Measurements from ENCODE around the gene FANCE. TPM values are rescaled to one million over a fixed set of nuclear protein-coding genes. Genes with fewer than 3 reads are reported as not detected.
A peak's percentile ranks its signal among the peaks of the same experiment; 100 is the strongest.

Gene FANCE
- total and polyA plus RNA-seq, 8 donors: 5.4 to 13.7 (median 11.6) TPM

GRCh38 chr6:35486005-35486925, 34.1 kb downstream of the FANCE start:
- Histone ChIP-seq H3K4me3 (peak overlapping the region in 1 of 2 donors; percentile 3), H3K27me3 (peaks cover 0 to 12% of the 10 kb centered on the region in 2 donors), H3K27ac (peak overlapping the region; percentile 66 to 83), H3K9me3 (no peaks in the 10 kb centered on the region), H3K4me1 (peaks cover 26 to 53% of the 10 kb centered on the region in 2 donors), H3K36me3 (peaks cover 0 to 4% of the 10 kb centered on the region in 2 donors)
- DNase-seq (peak in 3 of 4 donors; percentile 80 to 91 (median 80)), ATAC-seq (peak; percentile 81)
- no peak for TF ChIP-seq CTCF (IDR thresholded peaks at IDR 0.05)
- intact Hi-C loops (cut with DNase I): no loop called here

DNA sequence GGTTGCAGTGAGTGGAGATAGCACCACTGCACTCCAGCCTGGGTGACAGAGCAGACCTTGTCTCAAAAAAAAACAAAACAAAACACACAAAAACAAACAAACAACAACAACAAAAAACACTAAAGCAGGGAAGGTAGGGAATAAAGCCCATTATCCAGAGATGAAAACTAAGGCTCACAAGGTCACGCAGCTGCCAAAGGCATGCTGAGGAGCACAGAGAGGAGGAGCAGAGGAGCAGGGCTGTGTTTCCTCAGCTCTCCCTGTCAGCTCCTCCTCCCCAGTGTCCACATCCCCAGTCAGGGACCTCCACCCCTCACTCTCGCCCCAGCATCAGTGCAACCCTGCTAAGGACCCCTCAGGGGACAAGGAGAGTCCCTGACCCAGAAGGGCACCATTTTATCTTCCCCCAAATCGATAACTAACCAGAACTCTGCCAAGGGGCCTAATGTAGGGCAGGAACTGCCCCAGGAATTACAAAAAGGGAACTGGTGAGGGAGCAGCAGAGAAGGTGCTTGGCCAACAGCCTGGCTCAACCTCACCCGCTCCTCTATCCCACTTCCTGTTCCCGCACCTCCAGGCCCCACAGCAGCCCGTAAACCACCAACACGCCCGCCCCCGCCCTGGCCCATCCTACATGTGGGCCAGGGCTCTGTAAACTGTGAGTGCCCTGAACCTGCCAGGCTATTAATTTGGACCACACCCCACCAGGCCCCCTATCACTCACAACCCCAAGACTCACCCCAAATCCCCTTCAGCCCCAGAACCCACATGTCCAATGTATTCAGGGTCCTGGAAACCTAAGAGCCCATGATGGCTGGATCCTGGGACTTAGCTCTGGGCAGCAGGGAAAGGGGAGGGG, 35.7 kb downstream of the FANCE start:
- no peaks in the 10 kb centered on the region for H3K9me3 ChIP-seq
- peak; percentile 6 for ATAC-seq
- no peak for TF ChIP-seq CTCF (IDR thresholded peaks at IDR 0.05)
- intact Hi-C loops (cut with DNase I): no loop called here
- H3K4me3 ChIP-seq: no peak overlapping the region
- peak overlapping the region; percentile 51 to 53 for H3K27ac ChIP-seq
- no peak for DNase-seq
- H3K4me1 ChIP-seq: peaks cover 30 to 69% of the 10 kb centered on the region in 2 donors
- no peaks in the 10 kb centered on the region for H3K36me3 ChIP-seq
- peaks cover 0 to 28% of the 10 kb centered on the region in 2 donors for H3K27me3 ChIP-seq

DNA sequence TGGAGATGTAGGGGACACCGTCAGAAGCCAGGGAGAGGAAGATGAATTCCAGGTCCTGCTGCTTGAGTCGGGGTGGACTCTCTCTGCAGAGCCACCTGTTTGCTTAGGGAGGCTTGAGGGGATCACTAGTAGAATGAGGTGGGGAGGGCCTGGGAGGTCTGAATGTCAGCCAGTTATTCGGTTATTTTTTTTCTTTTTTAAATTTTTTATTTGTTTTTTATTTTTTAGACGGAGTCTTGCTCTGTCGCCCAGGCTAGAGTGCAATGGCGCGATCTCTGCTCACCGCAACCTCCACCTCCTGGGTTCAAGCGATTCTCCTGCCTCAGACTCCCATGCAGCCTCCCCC, 36.4 kb downstream of the FANCE start:
- Histone ChIP-seq H3K27ac (peak overlapping the region in 1 of 2 donors; percentile 51), H3K4me1 (peaks cover 30 to 75% of the 10 kb centered on the region in 2 donors), H3K36me3 (no peaks in the 10 kb centered on the region), H3K27me3 (peaks cover 0 to 28% of the 10 kb centered on the region in 2 donors), H3K9me3 (no peaks in the 10 kb centered on the region), H3K4me3 (no peak overlapping the region)
- ATAC-seq: no peak
- DNase-seq: no peak
- TF ChIP-seq CTCF (IDR thresholded peaks at IDR 0.05): no peak
- intact Hi-C loops (cut with DNase I): no loop called here

GRCh38 chr6:35489066-35489465, 36.9 kb downstream of the FANCE start:
- intact Hi-C loops (cut with DNase I): no loop called here
- Histone ChIP-seq H3K4me3 (no peak overlapping the region), H3K27ac (peak overlapping the region in 1 of 2 donors; percentile 51), H3K4me1 (peaks cover 31 to 81% of the 10 kb centered on the region in 2 donors), H3K9me3 (no peaks in the 10 kb centered on the region), H3K27me3 (peaks cover 0 to 28% of the 10 kb centered on the region in 2 donors), H3K36me3 (no peaks in the 10 kb centered on the region)
- TF ChIP-seq CTCF (IDR thresholded peaks at IDR 0.05): no peak
- DNase-seq (no peak), ATAC-seq (no peak)

Measured in left lung (tissue), 10 donors.